Hepatocyte (in vitro differentiated cells): ENCODE measurements around the gene ZFP64. TPM values are rescaled to one million over a fixed set of nuclear protein-coding genes. Genes with fewer than 3 reads are reported as not detected.

Experiments
- DNase-seq: peaks from one replicate; pipeline ENCODE4 v3.0.0-alpha.2; 2016; ENCODE audit warnings: low spot score
- H2AFZ ChIP-seq: fragments of 200-600 bp; sonication (generic); 2 replicates; pipeline ENCODE4 v1.6.0; 2016; ENCODE audit warnings: antibody characterized with exemption, mild to moderate bottlenecking
- H3K27ac ChIP-seq: fragments of 200-600 bp; sonication (generic); 2 replicates; pipeline ENCODE4 v1.5.1; 2016; ENCODE audit warnings: mild to moderate bottlenecking
- H3K27me3 ChIP-seq: fragments of 200-600 bp; sonication (generic); 2 replicates; pipeline ENCODE4 v1.6.1; 2016
- H3K36me3 ChIP-seq: fragments of 200-600 bp; sonication (generic); replicated peaks from 2 replicates; pipeline ENCODE4 v1.5.1; 2016; ENCODE audit warnings: low read depth; ENCODE audit not compliant: insufficient read depth
- H3K4me1 ChIP-seq: fragments of 200-600 bp; sonication (generic); 2 replicates; pipeline ENCODE4 v1.5.1; 2016; ENCODE audit warnings: mild to moderate bottlenecking, moderate library complexity; ENCODE audit not compliant: insufficient read depth
- H3K4me2 ChIP-seq: fragments of 200-600 bp; sonication (generic); 2 replicates; pipeline ENCODE4 v1.6.0; 2016
- H3K4me3 ChIP-seq: fragments of 200-600 bp; sonication (generic); 2 replicates; pipeline ENCODE4 v1.5.1; 2016; ENCODE audit warnings: mild to moderate bottlenecking
- H3K79me2 ChIP-seq: fragments of 200-600 bp; sonication (generic); 2 replicates; pipeline ENCODE4 v1.6.0; 2017; ENCODE audit warnings: mild to moderate bottlenecking
- H3K9me2 ChIP-seq: fragments of 200-600 bp; sonication (generic); replicated peaks from 2 replicates; pipeline ENCODE4 v1.6.0; 2017; ENCODE audit warnings: mild to moderate bottlenecking; ENCODE audit not compliant: insufficient read depth
- H3K9me3 ChIP-seq: fragments of 200-600 bp; sonication (generic); 2 replicates; pipeline ENCODE4 v1.5.1; 2016; ENCODE audit warnings: low read depth, mild to moderate bottlenecking
- H4K20me1 ChIP-seq: fragments of 200-600 bp; sonication (generic); 2 replicates; pipeline ENCODE4 v1.6.0; 2016; ENCODE audit warnings: mild to moderate bottlenecking; ENCODE audit not compliant: insufficient read depth, poor library complexity, severe bottlenecking
- EZH2 ChIP-seq: fragments of 200-600 bp; sonication (generic); IDR thresholded peaks from 2 replicates; pipeline ENCODE4 v1.6.1; 2016; ENCODE audit warnings: antibody characterized with exemption, mild to moderate bottlenecking, borderline replicate concordance
- EZH2phosphoT487 ChIP-seq: fragments of 200-600 bp; sonication (generic); IDR thresholded peaks from one replicate; pipeline ENCODE4 v1.6.1; 2018; ENCODE audit warnings: antibody characterized with exemption, mild to moderate bottlenecking, low read depth, moderate library complexity; ENCODE audit not compliant: unreplicated experiment, severe bottlenecking
- WGBS: methylation state at CpG from one replicate; pipeline ENCODE4 v1.1.6; 2016; ENCODE audit warnings: low lambda C conversion rate; ENCODE audit errors: missing lambda C conversion rate; 5-methylcytosine and 5-hydroxymethylcytosine counted together
- polyA plus RNA-seq: library from polyadenylated mRNA; unstranded; fragments of >200 nt; fragmentation: Nextera tagmentation; extraction: Ambion mirVana; gene quantifications from 2 replicates; pipeline ENCODE4 v1.2.1, GENCODE V29; 2016
- total RNA-seq: library from RNA; depleted of rRNA; stranded (reverse); fragments of >200 nt; gene quantifications from 2 replicates; pipeline ENCODE4 v1.2.3, GENCODE V29; 2014
- TF ChIP-seq, protein P1 (sequence below): fragments of 200-600 bp; sonication (generic); IDR thresholded peaks from 2 replicates; pipeline ENCODE4 v1.5.1; 2016; ENCODE audit warnings: antibody characterized with exemption, mild to moderate bottlenecking; ENCODE audit not compliant: poor library complexity

Gene ZFP64
- total and polyA plus RNA-seq, 2 experiments from 2014 or later: 9.3 to 10.0 TPM

DNA sequence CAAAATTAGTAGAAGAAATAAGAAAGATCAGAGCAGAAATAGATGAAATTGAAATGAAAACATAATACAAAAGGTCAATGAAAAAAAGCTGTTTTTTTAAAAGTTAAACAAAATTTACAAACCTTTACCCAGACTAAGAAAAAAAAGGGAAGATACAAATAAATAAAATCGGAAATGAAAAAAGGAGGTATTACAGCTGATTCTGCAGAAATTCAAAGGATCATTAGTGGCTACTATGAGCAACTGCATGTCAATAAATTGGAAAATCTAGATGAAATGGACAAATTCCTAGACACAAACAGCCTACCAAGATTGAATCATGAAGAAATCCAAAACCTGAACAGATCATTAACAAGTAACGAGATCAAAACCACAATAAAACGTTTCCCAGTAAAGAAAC, 59.2 kb downstream of the ZFP64 start:
- H3K4me3 ChIP-seq: no peak overlapping the region
- H3K4me2 ChIP-seq: no peak overlapping the region
- H3K79me2 ChIP-seq: no peaks in the 10 kb centered on the region
- 98% methylated on average over 3 of the region's 3 CpGs for WGBS
- H3K4me1 ChIP-seq: no peaks in the 10 kb centered on the region
- H3K27ac ChIP-seq: no peak overlapping the region
- H2AFZ ChIP-seq: no peak overlapping the region
- H3K27me3 ChIP-seq: no peaks in the 10 kb centered on the region
- TF ChIP-seq EZH2 (no peak), EZH2phosphoT487 (no peak)
- TF ChIP-seq, protein P1, sequence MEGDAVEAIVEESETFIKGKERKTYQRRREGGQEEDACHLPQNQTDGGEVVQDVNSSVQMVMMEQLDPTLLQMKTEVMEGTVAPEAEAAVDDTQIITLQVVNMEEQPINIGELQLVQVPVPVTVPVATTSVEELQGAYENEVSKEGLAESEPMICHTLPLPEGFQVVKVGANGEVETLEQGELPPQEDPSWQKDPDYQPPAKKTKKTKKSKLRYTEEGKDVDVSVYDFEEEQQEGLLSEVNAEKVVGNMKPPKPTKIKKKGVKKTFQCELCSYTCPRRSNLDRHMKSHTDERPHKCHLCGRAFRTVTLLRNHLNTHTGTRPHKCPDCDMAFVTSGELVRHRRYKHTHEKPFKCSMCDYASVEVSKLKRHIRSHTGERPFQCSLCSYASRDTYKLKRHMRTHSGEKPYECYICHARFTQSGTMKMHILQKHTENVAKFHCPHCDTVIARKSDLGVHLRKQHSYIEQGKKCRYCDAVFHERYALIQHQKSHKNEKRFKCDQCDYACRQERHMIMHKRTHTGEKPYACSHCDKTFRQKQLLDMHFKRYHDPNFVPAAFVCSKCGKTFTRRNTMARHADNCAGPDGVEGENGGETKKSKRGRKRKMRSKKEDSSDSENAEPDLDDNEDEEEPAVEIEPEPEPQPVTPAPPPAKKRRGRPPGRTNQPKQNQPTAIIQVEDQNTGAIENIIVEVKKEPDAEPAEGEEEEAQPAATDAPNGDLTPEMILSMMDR: no peak
- no peaks in the 10 kb centered on the region for H3K36me3 ChIP-seq
- no peaks in the 10 kb centered on the region for H3K9me3 ChIP-seq
- H3K9me2 ChIP-seq: no peaks in the 10 kb centered on the region
- no peaks in the 10 kb centered on the region for H4K20me1 ChIP-seq
- no peak for DNase-seq

DNA sequence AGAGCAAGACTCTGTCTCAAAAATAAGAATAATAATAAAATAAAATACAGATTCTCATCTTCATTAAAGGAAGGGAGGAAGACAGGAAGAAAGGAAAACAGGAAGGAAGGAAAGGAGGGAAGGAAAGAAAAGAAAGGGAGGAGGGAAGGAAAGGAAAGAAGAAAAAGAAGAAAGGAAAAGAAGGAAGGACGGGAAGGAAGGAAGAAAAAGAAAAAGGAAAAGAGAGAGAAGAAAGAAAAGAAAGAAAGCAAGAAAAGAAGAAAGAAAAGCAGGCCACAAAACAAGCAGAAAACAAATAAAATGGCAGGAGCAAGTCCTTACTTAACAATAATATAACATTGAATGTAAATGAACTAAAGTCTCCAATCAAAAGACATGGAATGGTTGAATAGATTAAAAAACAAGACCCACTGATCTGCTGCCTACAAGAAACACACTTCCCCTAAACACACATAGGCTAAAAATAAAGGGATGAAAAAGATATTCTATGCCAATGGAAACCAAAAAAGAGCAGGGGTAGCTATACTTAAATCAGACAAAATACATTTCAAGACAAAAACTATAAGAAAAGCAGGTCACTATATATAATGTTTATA, 60.4 kb downstream of the ZFP64 start:
- TF ChIP-seq, protein P1: no peak
- TF ChIP-seq EZH2: no peak
- Histone ChIP-seq H2AFZ (no peak overlapping the region), H3K79me2 (no peaks in the 10 kb centered on the region), H4K20me1 (no peaks in the 10 kb centered on the region), H3K27ac (no peak overlapping the region), H3K4me3 (no peak overlapping the region), H3K4me1 (no peaks in the 10 kb centered on the region), H3K27me3 (no peaks in the 10 kb centered on the region), H3K4me2 (no peak overlapping the region), H3K36me3 (no peaks in the 10 kb centered on the region), H3K9me3 (no peaks in the 10 kb centered on the region), H3K9me2 (no peaks in the 10 kb centered on the region)
- no peak for DNase-seq
- WGBS: 93% methylated on average over 1 of the region's 1 CpG

DNA sequence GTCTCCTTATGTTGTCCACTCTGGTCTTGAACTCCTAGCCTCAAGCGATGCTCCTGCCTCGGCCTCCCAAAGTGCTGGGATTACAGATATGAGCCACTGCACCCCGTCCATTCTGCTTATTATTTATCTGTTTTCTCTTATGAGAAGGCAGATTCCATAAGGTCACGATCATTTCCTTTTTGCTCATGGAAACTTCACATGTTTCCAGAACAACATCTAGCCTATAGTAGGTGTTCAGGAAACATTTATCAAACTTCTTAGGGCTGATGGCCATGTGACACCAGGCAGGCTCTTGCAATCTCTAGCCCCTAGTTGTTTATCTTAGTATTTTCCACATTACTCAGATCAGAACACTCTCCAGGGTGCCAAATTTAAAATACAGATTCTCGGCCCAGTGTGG, 61.2 kb downstream of the ZFP64 start:
- DNase-seq: no peak
- H3K4me1 ChIP-seq: no peaks in the 10 kb centered on the region
- WGBS: 94% methylated on average over 5 of the region's 5 CpGs

More for the DNA sequence above, 61.2 kb downstream of the ZFP64 start:
- Histone ChIP-seq H3K79me2 (no peaks in the 10 kb centered on the region), H3K4me2 (no peak overlapping the region), H3K4me3 (no peak overlapping the region), H3K9me2 (no peaks in the 10 kb centered on the region), H2AFZ (no peak overlapping the region), H3K27ac (no peak overlapping the region), H3K36me3 (no peaks in the 10 kb centered on the region), H3K27me3 (no peaks in the 10 kb centered on the region), H4K20me1 (no peaks in the 10 kb centered on the region), H3K9me3 (no peaks in the 10 kb centered on the region)
- TF ChIP-seq EZH2phosphoT487 (no peak), EZH2 (no peak)
- TF ChIP-seq, protein P1: no peak
